HCT116 (cell line): ENCODE results near the gene KIF26A. TPM values are rescaled to one million over a fixed set of nuclear protein-coding genes. Genes with fewer than 3 reads are reported as not detected.

Source experiments
- ATAC-seq: fragments of 200-7000 bp; cut with Tn5 transposase; 2 replicates; pipeline ENCODE4 v1.9.1; 2020; ENCODE audit warnings: mild to moderate bottlenecking, moderate library complexity
- BruUV-seq: library from RNA; stranded (reverse); fragments of 400-500 nt; replicated peaks from 2 replicates; lab custom pipeline; 2021; lab: Mats Ljungman, UMichigan
- CTCF ChIA-PET: fragments of 300-600 bp; sonication (Branson Sonifier 250); formaldehyde crosslinking; loops from one replicate; lab custom pipeline; 2021; ENCODE audit warnings: antibody characterized with exemption; lab: Charles Lee
- POLR2A ChIA-PET: fragments of 300-600, 350-600 bp; sonication (Branson Sonifier 250); formaldehyde crosslinking; loops from one replicate; lab custom pipeline; 2021; ENCODE audit warnings: antibody characterized with exemption; lab: Charles Lee
- RAD21 ChIA-PET, 2 experiments: fragments of 300-600 bp; sonication (Branson Sonifier 250); formaldehyde crosslinking; loops; one replicate each; lab custom pipeline; 2023; ENCODE audit warnings: low total read pairs in 2 of 2; ENCODE audit not compliant: uncharacterized antibody in 2 of 2, unreplicated experiment in 2 of 2, low non-redundant PET in 1 of 2; lab: Charles Lee
- DNase-seq: peaks from one replicate; pipeline ENCODE4 v3.0.0-alpha.2; 2010; ENCODE audit warnings: low read depth, low spot score
- H2AFZ ChIP-seq: fragments of 200-600 bp; shearing (Covaris generic), sonication (generic); 2 replicates; pipeline ENCODE4 v1.6.1; 2017; ENCODE audit warnings: low read depth, mixed run types, mixed read lengths, antibody characterized with exemption, low read length; ENCODE audit not compliant: poor library complexity, severe bottlenecking
- H3K27ac ChIP-seq: 2 replicates; pipeline ENCODE4 v1.5.1; 2012; ENCODE audit warnings: low read depth, low read length
- H3K27me3 ChIP-seq: fragments of 200-600 bp; sonication (generic); 2 replicates; pipeline ENCODE4 v1.6.1; 2016; ENCODE audit warnings: mixed run types, low read length, mixed read lengths; ENCODE audit not compliant: insufficient read depth
- H3K36me3 ChIP-seq, 2 experiments: fragments of 200-500 bp in 1 of 2; fragments of 200-600 bp in 1 of 2; sonication (Bioruptor generic) in 1 of 2; sonication (generic) in 1 of 2; 2 replicates each; pipeline versions ENCODE4 v1.5.1 to v1.6.1; 2014 to 2016; ENCODE audit warnings: low read length in 2 of 2, inconsistent platforms in 1 of 2, mixed read lengths in 1 of 2, mixed run types in 1 of 2; ENCODE audit not compliant: insufficient read depth in 2 of 2, control insufficient read depth in 1 of 2
- H3K4me1 ChIP-seq, 2 experiments: fragments of 200-600 bp in 1 of 2; sonication (generic) in 1 of 2; 2 replicates each; pipeline versions ENCODE4 v1.5.1 to v1.6.1; 2012 to 2017; ENCODE audit warnings: low read length in 2 of 2, inconsistent platforms in 1 of 2, mild to moderate bottlenecking in 1 of 2, mixed read lengths in 1 of 2, mixed run types in 1 of 2, moderate library complexity in 1 of 2; ENCODE audit not compliant: insufficient read depth in 2 of 2, control insufficient read depth in 1 of 2
- H3K4me2 ChIP-seq: fragments of 200-600 bp; sonication (generic); 2 replicates; pipeline ENCODE4 v1.6.1; 2017; ENCODE audit warnings: mixed run types, low read length, mixed read lengths
- H3K4me3 ChIP-seq, 2 experiments: fragments of 200-600 bp in 1 of 2; sonication (generic) in 1 of 2; replicated peaks in 1 of 2; 2 replicates each; pipeline ENCODE4 v1.5.1; 2011 to 2016; ENCODE audit warnings: low read length in 2 of 2, control low read depth in 1 of 2, low read depth in 1 of 2, mild to moderate bottlenecking in 1 of 2, mixed read lengths in 1 of 2, mixed run types in 1 of 2
- H3K79me2 ChIP-seq: fragments of 200-600 bp; sonication (generic); 2 replicates; pipeline ENCODE4 v1.6.1; 2017; ENCODE audit warnings: mild to moderate bottlenecking, mixed run types, low read length, moderate library complexity, mixed read lengths; ENCODE audit not compliant: insufficient read depth
- H3K9ac ChIP-seq: fragments of 200-600 bp; sonication (generic); 2 replicates; pipeline ENCODE4 v1.6.1; 2016; ENCODE audit warnings: low read length, mixed read lengths
- H3K9me2 ChIP-seq: fragments of 200-600 bp; sonication (generic), shearing (Covaris generic); 2 replicates; pipeline ENCODE4 v1.6.1; 2017; ENCODE audit warnings: mixed run types, mild to moderate bottlenecking, moderate library complexity; ENCODE audit not compliant: insufficient read depth
- H3K9me3 ChIP-seq, 2 experiments: fragments of 200-500 bp in 1 of 2; fragments of 200-600 bp in 1 of 2; sonication (Bioruptor generic) in 1 of 2; sonication (generic) in 1 of 2; 2 replicates each; pipeline ENCODE4 v1.6.1; 2014 to 2017; ENCODE audit warnings: low read length in 2 of 2, mixed read lengths in 2 of 2, inconsistent platforms in 1 of 2, low read depth in 1 of 2, mild to moderate bottlenecking in 1 of 2, mixed run types in 1 of 2, moderate library complexity in 1 of 2; ENCODE audit not compliant: control insufficient read depth in 1 of 2, insufficient read depth in 1 of 2
- H4K20me1 ChIP-seq: fragments of 200-600 bp; sonication (generic), shearing (Covaris generic); 2 replicates; pipeline ENCODE4 v1.6.1; 2017; ENCODE audit warnings: mixed run types, mild to moderate bottlenecking, moderate library complexity; ENCODE audit not compliant: insufficient read depth
- CBX3 ChIP-seq: IDR thresholded peaks from 2 replicates; pipeline ENCODE4 v1.6.1; 2012; ENCODE audit warnings: low read depth
- EGR1 ChIP-seq: IDR thresholded peaks from 2 replicates; pipeline ENCODE4 v1.6.1; 2012; ENCODE audit warnings: low read depth
- EZH2 ChIP-seq: fragments of 200-600 bp; sonication (generic); IDR thresholded peaks from 2 replicates; pipeline ENCODE4 v1.6.1; 2017; ENCODE audit warnings: antibody characterized with exemption, mixed run types
- EZH2phosphoT487 ChIP-seq: fragments of 200-600 bp; IDR thresholded peaks from 2 replicates; pipeline ENCODE4 v1.6.1; 2018; ENCODE audit warnings: antibody characterized with exemption, borderline replicate concordance
- FOSL1 ChIP-seq: IDR thresholded peaks from 2 replicates; pipeline ENCODE4 v1.6.1; 2012; ENCODE audit warnings: low read depth
- JUND ChIP-seq: IDR thresholded peaks from 2 replicates; pipeline ENCODE4 v1.6.1; 2012
- POLR2A ChIP-seq: IDR thresholded peaks from 2 replicates; pipeline ENCODE4 v1.7.0; 2011; ENCODE audit warnings: borderline replicate concordance; ENCODE audit not compliant: insufficient read depth, insufficient read length; ENCODE audit errors: extremely low read depth
- POLR2AphosphoS5 ChIP-seq: IDR thresholded peaks from 2 replicates; pipeline ENCODE4 v1.6.1; 2011; ENCODE audit warnings: mild to moderate bottlenecking, low read depth, low read length, moderate library complexity
- RAD21 ChIP-seq: IDR thresholded peaks from 2 replicates; pipeline ENCODE4 v1.6.1; 2012; ENCODE audit warnings: low read depth, mild to moderate bottlenecking
- SIN3A ChIP-seq: IDR thresholded peaks from 2 replicates; pipeline ENCODE4 v1.6.1; 2012; ENCODE audit warnings: low read depth
- SP1 ChIP-seq: IDR thresholded peaks from 2 replicates; pipeline ENCODE4 v1.6.1; 2012; ENCODE audit warnings: low read depth
- SRF ChIP-seq: IDR thresholded peaks from 2 replicates; pipeline ENCODE4 v1.6.1; 2012; ENCODE audit warnings: low read depth
- YY1 ChIP-seq: IDR thresholded peaks from 2 replicates; pipeline ENCODE4 v1.6.1; 2011; ENCODE audit warnings: low read length, low read depth, moderate library complexity, mild to moderate bottlenecking; ENCODE audit not compliant: insufficient replicate concordance; ENCODE audit errors: extremely low read depth
- ZFX ChIP-seq: fragments of 450-650 bp; IDR thresholded peaks from 2 replicates; pipeline ENCODE4 v1.6.1; 2017
- ZNF274 ChIP-seq: fragments of 200-500 bp; sonication (Bioruptor generic); IDR thresholded peaks from 2 replicates; pipeline ENCODE4 v1.6.1; 2014; ENCODE audit warnings: mild to moderate bottlenecking, low read depth, low read length, inconsistent platforms
- intact Hi-C: fragments of 100-400 bp; cut with micrococcal nuclease; formaldehyde crosslinking; loops from 2 replicates; pipeline ENCODE4 v1.10.0; 2022
- total RNA-seq: library from RNA; stranded (reverse); gene quantifications from one replicate; pipeline ENCODE4 v1.2.1, GENCODE V29; 2021; ENCODE audit not compliant: unreplicated experiment
- TF ChIP-seq, protein P1 (sequence below): IDR thresholded peaks from 2 replicates; pipeline ENCODE4 v1.6.1; 2012; ENCODE audit warnings: low read depth
- TF ChIP-seq, protein P2 (sequence below): IDR thresholded peaks from 2 replicates; pipeline ENCODE4 v1.6.1; 2011; ENCODE audit warnings: mild to moderate bottlenecking, low read length, moderate library complexity; ENCODE audit not compliant: insufficient replicate concordance; ENCODE audit errors: extremely low read depth
- TF ChIP-seq, protein P3 (sequence below): IDR thresholded peaks from 2 replicates; pipeline ENCODE4 v1.6.1; 2012
- TF ChIP-seq, protein P4 (sequence below), 3 experiments: fragments of 200-600 bp in 1 of 3; sonication (generic) in 1 of 3; IDR thresholded peaks in 2 of 3; conservative IDR thresholded peaks in 1 of 3; 2 replicates each; pipeline ENCODE4 v1.5.1; 2012 to 2017; ENCODE audit warnings: low read depth in 2 of 3, low read length in 2 of 3, antibody characterized with exemption in 1 of 3, borderline replicate concordance in 1 of 3, control low read depth in 1 of 3, mild to moderate bottlenecking in 1 of 3, mixed read lengths in 1 of 3, mixed run types in 1 of 3, moderate library complexity in 1 of 3; ENCODE audit not compliant: insufficient read depth in 1 of 3
- TF ChIP-seq, protein P5 (sequence below): IDR thresholded peaks from 2 replicates; pipeline ENCODE4 v1.6.1; 2012

The KIF26A gene
- total RNA-seq, 1 experiment from 2014 or later = 10.2 TPM

DNA sequence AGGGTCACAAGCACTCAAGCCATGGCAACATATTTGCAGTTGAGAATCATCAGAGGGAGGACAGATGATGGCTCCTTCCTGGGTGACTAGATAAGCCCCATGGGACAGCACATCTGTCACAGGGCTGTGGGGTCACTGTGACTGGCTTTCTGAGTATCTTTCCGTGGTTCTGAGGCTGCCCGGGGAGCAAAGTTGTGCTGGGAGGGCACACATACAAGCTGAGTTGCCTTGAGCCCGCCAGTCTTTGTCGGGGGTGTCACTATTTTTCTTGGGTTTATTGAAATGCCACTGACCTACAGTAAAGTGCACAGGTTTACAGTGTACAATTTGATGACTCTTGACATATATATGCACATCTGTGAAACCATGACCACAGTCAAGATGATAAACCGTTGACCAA, 17.2 kb upstream of the KIF26A start:
- H3K27me3 ChIP-seq = no peaks in the 10 kb centered on the region
- no peaks in the 10 kb centered on the region for H3K9me2 ChIP-seq
- intact Hi-C loops = no loop called here
- ChIA-PET CTCF (interaction anchor here (1.5 kb wide), 1 partner anchor 43 kb away, joined by 5 read pairs; no protein-coding TSS in a partner anchor), POLR2A (no interaction called here), RAD21 (no interaction called here)
- no peak overlapping the region for H3K27ac ChIP-seq
- no TSS peak for BruUV-seq
- no peak overlapping the region for H3K4me2 ChIP-seq
- H3K9ac ChIP-seq = no peak overlapping the region
- H2AFZ ChIP-seq = no peak overlapping the region
- DNase-seq = no peak
- H3K36me3 ChIP-seq = no peaks in the 10 kb centered on the region
- no peak overlapping the region for H3K4me3 ChIP-seq
- no peaks in the 10 kb centered on the region for H3K79me2 ChIP-seq
- H4K20me1 ChIP-seq = no peaks in the 10 kb centered on the region
- peaks cover 7 to 26% of the 10 kb centered on the region in 2 experiments for H3K9me3 ChIP-seq
- peaks cover 9 to 41% of the 10 kb centered on the region in 2 experiments; a peak in 3 of 4 replicates for H3K4me1 ChIP-seq
- ATAC-seq = no peak
- no peak for TF ChIP-seq JUND
- TF ChIP-seq EZH2 = no peak
- TF ChIP-seq FOSL1 = no peak
- no peak for TF ChIP-seq YY1
- TF ChIP-seq SP1 = no peak
- no peak for TF ChIP-seq ZNF274
- no peak for TF ChIP-seq POLR2A
- no peak for TF ChIP-seq CBX3
- no peak for TF ChIP-seq SIN3A
- TF ChIP-seq, protein P1, sequence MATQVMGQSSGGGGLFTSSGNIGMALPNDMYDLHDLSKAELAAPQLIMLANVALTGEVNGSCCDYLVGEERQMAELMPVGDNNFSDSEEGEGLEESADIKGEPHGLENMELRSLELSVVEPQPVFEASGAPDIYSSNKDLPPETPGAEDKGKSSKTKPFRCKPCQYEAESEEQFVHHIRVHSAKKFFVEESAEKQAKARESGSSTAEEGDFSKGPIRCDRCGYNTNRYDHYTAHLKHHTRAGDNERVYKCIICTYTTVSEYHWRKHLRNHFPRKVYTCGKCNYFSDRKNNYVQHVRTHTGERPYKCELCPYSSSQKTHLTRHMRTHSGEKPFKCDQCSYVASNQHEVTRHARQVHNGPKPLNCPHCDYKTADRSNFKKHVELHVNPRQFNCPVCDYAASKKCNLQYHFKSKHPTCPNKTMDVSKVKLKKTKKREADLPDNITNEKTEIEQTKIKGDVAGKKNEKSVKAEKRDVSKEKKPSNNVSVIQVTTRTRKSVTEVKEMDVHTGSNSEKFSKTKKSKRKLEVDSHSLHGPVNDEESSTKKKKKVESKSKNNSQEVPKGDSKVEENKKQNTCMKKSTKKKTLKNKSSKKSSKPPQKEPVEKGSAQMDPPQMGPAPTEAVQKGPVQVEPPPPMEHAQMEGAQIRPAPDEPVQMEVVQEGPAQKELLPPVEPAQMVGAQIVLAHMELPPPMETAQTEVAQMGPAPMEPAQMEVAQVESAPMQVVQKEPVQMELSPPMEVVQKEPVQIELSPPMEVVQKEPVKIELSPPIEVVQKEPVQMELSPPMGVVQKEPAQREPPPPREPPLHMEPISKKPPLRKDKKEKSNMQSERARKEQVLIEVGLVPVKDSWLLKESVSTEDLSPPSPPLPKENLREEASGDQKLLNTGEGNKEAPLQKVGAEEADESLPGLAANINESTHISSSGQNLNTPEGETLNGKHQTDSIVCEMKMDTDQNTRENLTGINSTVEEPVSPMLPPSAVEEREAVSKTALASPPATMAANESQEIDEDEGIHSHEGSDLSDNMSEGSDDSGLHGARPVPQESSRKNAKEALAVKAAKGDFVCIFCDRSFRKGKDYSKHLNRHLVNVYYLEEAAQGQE = no peak
- TF ChIP-seq, protein P2, sequence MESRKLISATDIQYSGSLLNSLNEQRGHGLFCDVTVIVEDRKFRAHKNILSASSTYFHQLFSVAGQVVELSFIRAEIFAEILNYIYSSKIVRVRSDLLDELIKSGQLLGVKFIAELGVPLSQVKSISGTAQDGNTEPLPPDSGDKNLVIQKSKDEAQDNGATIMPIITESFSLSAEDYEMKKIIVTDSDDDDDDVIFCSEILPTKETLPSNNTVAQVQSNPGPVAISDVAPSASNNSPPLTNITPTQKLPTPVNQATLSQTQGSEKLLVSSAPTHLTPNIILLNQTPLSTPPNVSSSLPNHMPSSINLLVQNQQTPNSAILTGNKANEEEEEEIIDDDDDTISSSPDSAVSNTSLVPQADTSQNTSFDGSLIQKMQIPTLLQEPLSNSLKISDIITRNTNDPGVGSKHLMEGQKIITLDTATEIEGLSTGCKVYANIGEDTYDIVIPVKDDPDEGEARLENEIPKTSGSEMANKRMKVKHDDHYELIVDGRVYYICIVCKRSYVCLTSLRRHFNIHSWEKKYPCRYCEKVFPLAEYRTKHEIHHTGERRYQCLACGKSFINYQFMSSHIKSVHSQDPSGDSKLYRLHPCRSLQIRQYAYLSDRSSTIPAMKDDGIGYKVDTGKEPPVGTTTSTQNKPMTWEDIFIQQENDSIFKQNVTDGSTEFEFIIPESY = no peak
- no peak for TF ChIP-seq SRF
- TF ChIP-seq ZFX = no peak
- TF ChIP-seq, protein P3, sequence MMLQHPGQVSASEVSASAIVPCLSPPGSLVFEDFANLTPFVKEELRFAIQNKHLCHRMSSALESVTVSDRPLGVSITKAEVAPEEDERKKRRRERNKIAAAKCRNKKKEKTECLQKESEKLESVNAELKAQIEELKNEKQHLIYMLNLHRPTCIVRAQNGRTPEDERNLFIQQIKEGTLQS = no peak
- TF ChIP-seq EZH2phosphoT487 = no peak
- TF ChIP-seq, protein P4, sequence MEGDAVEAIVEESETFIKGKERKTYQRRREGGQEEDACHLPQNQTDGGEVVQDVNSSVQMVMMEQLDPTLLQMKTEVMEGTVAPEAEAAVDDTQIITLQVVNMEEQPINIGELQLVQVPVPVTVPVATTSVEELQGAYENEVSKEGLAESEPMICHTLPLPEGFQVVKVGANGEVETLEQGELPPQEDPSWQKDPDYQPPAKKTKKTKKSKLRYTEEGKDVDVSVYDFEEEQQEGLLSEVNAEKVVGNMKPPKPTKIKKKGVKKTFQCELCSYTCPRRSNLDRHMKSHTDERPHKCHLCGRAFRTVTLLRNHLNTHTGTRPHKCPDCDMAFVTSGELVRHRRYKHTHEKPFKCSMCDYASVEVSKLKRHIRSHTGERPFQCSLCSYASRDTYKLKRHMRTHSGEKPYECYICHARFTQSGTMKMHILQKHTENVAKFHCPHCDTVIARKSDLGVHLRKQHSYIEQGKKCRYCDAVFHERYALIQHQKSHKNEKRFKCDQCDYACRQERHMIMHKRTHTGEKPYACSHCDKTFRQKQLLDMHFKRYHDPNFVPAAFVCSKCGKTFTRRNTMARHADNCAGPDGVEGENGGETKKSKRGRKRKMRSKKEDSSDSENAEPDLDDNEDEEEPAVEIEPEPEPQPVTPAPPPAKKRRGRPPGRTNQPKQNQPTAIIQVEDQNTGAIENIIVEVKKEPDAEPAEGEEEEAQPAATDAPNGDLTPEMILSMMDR (IDR thresholded peaks at IDR 0.05 in 2 of 3, conservative IDR thresholded peaks at IDR 0.05 in 1 of 3; ENCODE audit: borderline replicate concordance in 1 of 3, insufficient read depth in 1 of 3, low read depth in 2 of 3, low read length in 2 of 3) = no peak
- no peak for TF ChIP-seq RAD21
- TF ChIP-seq EGR1 = no peak
- TF ChIP-seq POLR2AphosphoS5 = no peak
- TF ChIP-seq, protein P5, sequence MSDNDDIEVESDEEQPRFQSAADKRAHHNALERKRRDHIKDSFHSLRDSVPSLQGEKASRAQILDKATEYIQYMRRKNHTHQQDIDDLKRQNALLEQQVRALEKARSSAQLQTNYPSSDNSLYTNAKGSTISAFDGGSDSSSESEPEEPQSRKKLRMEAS = no peak
